Measurements from ENCODE around the gene MSI2.

GRCh38 chr17:57403236-57403635, 146.9 kb downstream of the MSI2 start:
- TF ChIP-seq POLR2AphosphoS5 (IDR thresholded peaks at IDR 0.05; ENCODE audit: low read depth, low read length) (no peak), POLR2A (IDR thresholded peaks at IDR 0.05; ENCODE audit: low read depth, low read length) (no peak), TAF1 (IDR thresholded peaks at IDR 0.05; ENCODE audit: borderline replicate concordance, low read depth, low read length) (no peak)
